Type B pancreatic cell (in vitro differentiated cells): Measurements from ENCODE around the gene KRTAP13-3. TPM values are rescaled to one million over a fixed set of nuclear protein-coding genes. Genes with fewer than 3 reads are reported as not detected.
A peak's percentile ranks its signal among the peaks of the same experiment; 100 is the strongest.

Experiments
- DNase-seq: peaks from one replicate; pipeline ENCODE4 v3.0.0; 2021; ENCODE audit warnings: mixed read lengths; ENCODE audit not compliant: unreplicated experiment; ENCODE audit errors: extremely low spot score
- H3K27ac Mint-ChIP-seq: 2 replicates; pipeline ENCODE4 v1.8.0; 2021; ENCODE audit warnings: mild to moderate bottlenecking, mixed read lengths
- H3K27me3 Mint-ChIP-seq: 2 replicates; pipeline ENCODE4 v1.8.0; 2021; ENCODE audit warnings: mixed read lengths
- H3K36me3 Mint-ChIP-seq: 2 replicates; pipeline ENCODE4 v1.8.0; 2021; ENCODE audit warnings: mixed read lengths
- H3K4me1 Mint-ChIP-seq: one replicate; pipeline ENCODE4 v1.8.0; 2021; ENCODE audit warnings: mixed read lengths; ENCODE audit not compliant: unreplicated experiment
- H3K4me3 Mint-ChIP-seq: 2 replicates; pipeline ENCODE4 v1.8.0; 2021; ENCODE audit warnings: mild to moderate bottlenecking, mixed read lengths
- H3K9me3 Mint-ChIP-seq: 2 replicates; pipeline ENCODE4 v1.8.0; 2021; ENCODE audit warnings: mixed read lengths
- long read RNA-seq: library from polyadenylated mRNA; unstranded; transcript quantifications from one replicate; pipeline ENCODE4 v2.0.0, GENCODE V29; 2020
- total RNA-seq: library from RNA; stranded (reverse); gene quantifications from 2 replicates; pipeline ENCODE4 v1.2.1, GENCODE V29; 2021; ENCODE audit warnings: low replicate concordance
- TF ChIP-seq, protein P1 (sequence below): fragments of 200-600 bp; sonication (generic); conservative IDR thresholded peaks from 2 replicates; pipeline ENCODE4 v1.5.0; 2021; ENCODE audit warnings: antibody characterized with exemption, mild to moderate bottlenecking

Gene KRTAP13-3, protein sequence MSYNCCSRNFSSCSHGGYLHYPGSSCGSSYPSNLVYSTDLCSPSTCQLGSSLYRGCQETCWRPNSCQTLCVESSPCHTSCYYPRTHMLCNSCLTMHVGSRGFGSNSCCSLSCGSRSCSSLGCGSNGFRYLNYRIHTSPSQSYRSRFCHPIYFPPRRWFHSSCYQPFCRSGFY
- total RNA-seq = not detected in 2 replicates
- long read RNA-seq = 0 reads

- no peak for DNase-seq
Observed at GRCh38 chr21:30425826-30426225, at the start of gene KRTAP13-3. TSS of gene KRTAP13-3 (minus strand) at chr21:30425926. CDS start at chr21:30425912, 14 bp downstream.

GRCh38 chr21:30468900-30469714, 43.4 kb upstream of the KRTAP13-3 start:
- no peak for DNase-seq
- Mint-ChIP-seq H3K36me3 (peaks cover 3% of the 10 kb centered on the region), H3K27me3 (no peaks in the 10 kb centered on the region), H3K9me3 (no peaks in the 10 kb centered on the region), H3K4me3 (no peak overlapping the region), H3K27ac (no peak overlapping the region), H3K4me1 (peaks cover 16% of the 10 kb centered on the region)
- TF ChIP-seq, protein P1, sequence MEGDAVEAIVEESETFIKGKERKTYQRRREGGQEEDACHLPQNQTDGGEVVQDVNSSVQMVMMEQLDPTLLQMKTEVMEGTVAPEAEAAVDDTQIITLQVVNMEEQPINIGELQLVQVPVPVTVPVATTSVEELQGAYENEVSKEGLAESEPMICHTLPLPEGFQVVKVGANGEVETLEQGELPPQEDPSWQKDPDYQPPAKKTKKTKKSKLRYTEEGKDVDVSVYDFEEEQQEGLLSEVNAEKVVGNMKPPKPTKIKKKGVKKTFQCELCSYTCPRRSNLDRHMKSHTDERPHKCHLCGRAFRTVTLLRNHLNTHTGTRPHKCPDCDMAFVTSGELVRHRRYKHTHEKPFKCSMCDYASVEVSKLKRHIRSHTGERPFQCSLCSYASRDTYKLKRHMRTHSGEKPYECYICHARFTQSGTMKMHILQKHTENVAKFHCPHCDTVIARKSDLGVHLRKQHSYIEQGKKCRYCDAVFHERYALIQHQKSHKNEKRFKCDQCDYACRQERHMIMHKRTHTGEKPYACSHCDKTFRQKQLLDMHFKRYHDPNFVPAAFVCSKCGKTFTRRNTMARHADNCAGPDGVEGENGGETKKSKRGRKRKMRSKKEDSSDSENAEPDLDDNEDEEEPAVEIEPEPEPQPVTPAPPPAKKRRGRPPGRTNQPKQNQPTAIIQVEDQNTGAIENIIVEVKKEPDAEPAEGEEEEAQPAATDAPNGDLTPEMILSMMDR = no peak

More at GRCh38 chr21:30425826-30426225, at the start of gene KRTAP13-3:
- no peaks in the 10 kb centered on the region for H3K4me1 Mint-ChIP-seq
- H3K27me3 Mint-ChIP-seq = peaks cover 3% of the 10 kb centered on the region
- H3K4me3 Mint-ChIP-seq = no peak within 1 kb of the TSS
- no peaks in the 10 kb centered on the region for H3K36me3 Mint-ChIP-seq
- H3K9me3 Mint-ChIP-seq = no peaks in the 10 kb centered on the region
- TF ChIP-seq, protein P1 = no peak
- no peak within 1 kb of the TSS for H3K27ac Mint-ChIP-seq

DNA sequence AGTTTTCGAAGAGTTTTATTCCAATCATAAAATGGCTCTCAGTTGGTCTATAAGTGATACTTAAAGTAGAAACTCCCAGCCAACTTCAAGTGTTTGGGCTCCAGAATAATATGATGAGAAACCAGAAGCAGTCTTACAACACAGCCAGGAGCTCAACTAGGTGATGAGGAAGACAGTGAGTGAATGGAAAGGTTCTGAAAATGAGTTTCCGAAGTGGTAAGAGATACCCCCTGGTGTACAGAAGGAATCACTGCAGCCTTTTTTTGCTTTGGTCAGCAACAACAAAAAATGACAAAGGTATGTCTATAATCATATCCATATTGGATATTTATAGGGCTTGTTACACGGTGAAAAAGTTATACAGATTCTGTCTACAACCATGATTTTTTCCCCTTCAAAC, 38.0 kb upstream of the KRTAP13-3 start:
- Mint-ChIP-seq H3K9me3 (peaks cover 3% of the 10 kb centered on the region), H3K36me3 (peaks cover 3% of the 10 kb centered on the region), H3K27me3 (no peaks in the 10 kb centered on the region), H3K4me1 (peaks cover 11% of the 10 kb centered on the region), H3K4me3 (no peak overlapping the region), H3K27ac (no peak overlapping the region)
- no peak for DNase-seq
- TF ChIP-seq, protein P1 = peak; percentile 74

- no peaks in the 10 kb centered on the region for H3K36me3 Mint-ChIP-seq
- H3K27ac Mint-ChIP-seq = no peak overlapping the region
- TF ChIP-seq, protein P1 = no peak
- H3K9me3 Mint-ChIP-seq = no peaks in the 10 kb centered on the region
- no peak overlapping the region for H3K4me3 Mint-ChIP-seq
- no peak for DNase-seq
- no peaks in the 10 kb centered on the region for H3K27me3 Mint-ChIP-seq
- no peaks in the 10 kb centered on the region for H3K4me1 Mint-ChIP-seq
Observed at GRCh38 chr21:30448514-30448913, 22.8 kb upstream of the KRTAP13-3 start.

GRCh38 chr21:30447056-30447455, 21.3 kb upstream of the KRTAP13-3 start:
- Mint-ChIP-seq H3K27ac (no peak overlapping the region), H3K4me1 (no peaks in the 10 kb centered on the region), H3K4me3 (no peak overlapping the region), H3K9me3 (no peaks in the 10 kb centered on the region), H3K36me3 (no peaks in the 10 kb centered on the region), H3K27me3 (no peaks in the 10 kb centered on the region)
- no peak for DNase-seq
- TF ChIP-seq, protein P1 = no peak
